ENCODE measurements around the gene TMEM270. TPM values are rescaled to one million over a fixed set of nuclear protein-coding genes. Genes with fewer than 3 reads are reported as not detected.
A peak's percentile ranks its signal among the peaks of the same experiment; 100 is the strongest.

Gene TMEM270
- polyA plus RNA-seq, 2 of the 4 experiments (the other 2 are of a cell fraction), result not detected

- Histone ChIP-seq H3K9me3 (no peaks in the 10 kb centered on the region), H3K27ac (peak within 1 kb of the TSS; percentile 34 to 86; a peak in 5 of 6 replicates), H3K4me1 (peaks cover 70% of the 10 kb centered on the region), H3K4me3 (no peak within 1 kb of the TSS), H3K4me2 (peak within 1 kb of the TSS; percentile 34; the same call in 1 of the 3 replicates)
- no peak for DNase-seq (ENCODE audit: low read depth in 1 of 2, low spot score in 1 of 2)
- ChIA-PET POLR2A (interaction anchor here (0.6 to 3.3 kb wide), 2 partner anchors 11 to 12 kb away, joined by 4 to 21 read pairs; partner anchors contain the start of gene METTL27), CTCF (interaction anchor here (1.2 to 1.9 kb wide), 2 partner anchors 96 kb away, joined by 3 to 4 read pairs; no protein-coding TSS in a partner anchor)
- no peak for ATAC-seq
- no peak for FAIRE-seq
- TF ChIP-seq RAD21 (conservative IDR thresholded peaks at IDR 0.05 in 1 of 2, IDR thresholded peaks at IDR 0.05 in 1 of 2), result no peak
- no peak for TF ChIP-seq ZC3H11A (IDR thresholded peaks at IDR 0.05)
- TF ChIP-seq HOXB5 (CRISPR knock-in tag; IDR thresholded peaks at IDR 0.05), result no peak
- no peak for TF ChIP-seq RNF2 (IDR thresholded peaks at IDR 0.05; ENCODE audit: borderline replicate concordance, low read depth)
- TF ChIP-seq HMGXB4 (CRISPR knock-in tag; IDR thresholded peaks at IDR 0.05; ENCODE audit: borderline replicate concordance), result no peak
- no peak for TF ChIP-seq FOXS1 (CRISPR knock-in tag; IDR thresholded peaks at IDR 0.05)
- no peak for TF ChIP-seq REST (IDR thresholded peaks at IDR 0.05)
- TF ChIP-seq SREBF2 (IDR thresholded peaks at IDR 0.05), result no peak
- TF ChIP-seq E2F6 (IDR thresholded peaks at IDR 0.05; ENCODE audit: borderline replicate concordance, low read depth), result no peak
- no peak for TF ChIP-seq MYC (IDR thresholded peaks at IDR 0.05; ENCODE audit: borderline replicate concordance, low read length)
- TF ChIP-seq EHF (CRISPR knock-in tag; IDR thresholded peaks at IDR 0.05), result no peak
- no peak for TF ChIP-seq MAX (IDR thresholded peaks at IDR 0.05)
- TF ChIP-seq EHMT2 (IDR thresholded peaks at IDR 0.05; ENCODE audit: low read depth), result no peak
- TF ChIP-seq TFCP2L1 (CRISPR knock-in tag; IDR thresholded peaks at IDR 0.05), result no peak
- no peak for TF ChIP-seq CHD4 (IDR thresholded peaks at IDR 0.05; ENCODE audit: borderline replicate concordance)
- TF ChIP-seq CHD2 (IDR thresholded peaks at IDR 0.05; ENCODE audit: low read length, partially characterized antibody), result no peak
- no peak for TF ChIP-seq SMC3 (IDR thresholded peaks at IDR 0.05)
- TF ChIP-seq RARB (CRISPR knock-in tag; IDR thresholded peaks at IDR 0.05), result no peak
- no peak for TF ChIP-seq CEBPB (IDR thresholded peaks at IDR 0.05)
- 86% methylated on average over 33 of the region's 42 CpGs for WGBS (ENCODE audit: missing lambda C conversion rate)
Measured at GRCh38 chr7:73830681-73831583, 30.0 kb upstream of the TMEM270 start, which contains the start of gene CLDN4. Gene CLDN4 (plus strand): TSS chr7:73830996. CDS start chr7:73831202, 206 bp downstream.
